ENCODE data around the gene EIF1AD.

The EIF1AD gene

DNA sequence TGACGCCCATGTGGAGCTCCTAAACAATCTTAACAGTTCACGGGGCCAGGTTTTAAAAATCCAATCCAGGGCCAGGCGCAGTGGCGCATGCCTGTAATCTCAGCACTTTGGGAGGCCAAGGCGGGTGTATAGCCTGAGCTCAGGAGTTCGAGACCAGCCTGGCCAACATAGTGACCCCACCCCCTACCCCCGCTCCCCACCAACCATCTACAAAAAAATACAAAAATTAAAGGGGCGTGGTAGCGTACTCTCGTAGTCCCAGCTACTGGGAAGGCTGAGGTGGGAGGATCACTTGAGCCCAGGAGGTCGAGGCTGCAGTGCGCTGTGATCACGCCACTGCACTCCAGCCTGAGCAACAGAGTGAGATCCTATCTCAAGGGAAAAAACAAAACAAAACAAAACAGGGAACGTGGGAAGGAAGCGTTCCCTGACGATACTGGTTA, 41.1 kb downstream of the EIF1AD start:
- Histone ChIP-seq H3K4me1 (peaks cover 7% of the 10 kb centered on the region), H3K27ac (peak overlapping the region; percentile 90), H3K9me3 (ENCODE audit: control insufficient read depth, low read length) (no peaks in the 10 kb centered on the region), H3K4me2 (ENCODE audit: low read length) (peak overlapping the region; percentile 73), H3K9ac (no peak overlapping the region), H3K79me2 (peaks cover 12% of the 10 kb centered on the region), H2AFZ (peak overlapping the region; percentile 97), H3K36me3 (ENCODE audit: control insufficient read depth, insufficient read depth, low read length) (no peaks in the 10 kb centered on the region), H3K4me3 (ENCODE audit: low read depth, low read length) (peak overlapping the region; percentile 91), H3K27me3 (ENCODE audit: control insufficient read depth, insufficient read depth, low read length) (no peaks in the 10 kb centered on the region)
- TF ChIP-seq, protein P1, sequence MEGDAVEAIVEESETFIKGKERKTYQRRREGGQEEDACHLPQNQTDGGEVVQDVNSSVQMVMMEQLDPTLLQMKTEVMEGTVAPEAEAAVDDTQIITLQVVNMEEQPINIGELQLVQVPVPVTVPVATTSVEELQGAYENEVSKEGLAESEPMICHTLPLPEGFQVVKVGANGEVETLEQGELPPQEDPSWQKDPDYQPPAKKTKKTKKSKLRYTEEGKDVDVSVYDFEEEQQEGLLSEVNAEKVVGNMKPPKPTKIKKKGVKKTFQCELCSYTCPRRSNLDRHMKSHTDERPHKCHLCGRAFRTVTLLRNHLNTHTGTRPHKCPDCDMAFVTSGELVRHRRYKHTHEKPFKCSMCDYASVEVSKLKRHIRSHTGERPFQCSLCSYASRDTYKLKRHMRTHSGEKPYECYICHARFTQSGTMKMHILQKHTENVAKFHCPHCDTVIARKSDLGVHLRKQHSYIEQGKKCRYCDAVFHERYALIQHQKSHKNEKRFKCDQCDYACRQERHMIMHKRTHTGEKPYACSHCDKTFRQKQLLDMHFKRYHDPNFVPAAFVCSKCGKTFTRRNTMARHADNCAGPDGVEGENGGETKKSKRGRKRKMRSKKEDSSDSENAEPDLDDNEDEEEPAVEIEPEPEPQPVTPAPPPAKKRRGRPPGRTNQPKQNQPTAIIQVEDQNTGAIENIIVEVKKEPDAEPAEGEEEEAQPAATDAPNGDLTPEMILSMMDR (IDR thresholded peaks at IDR 0.05), result no peak

DNA sequence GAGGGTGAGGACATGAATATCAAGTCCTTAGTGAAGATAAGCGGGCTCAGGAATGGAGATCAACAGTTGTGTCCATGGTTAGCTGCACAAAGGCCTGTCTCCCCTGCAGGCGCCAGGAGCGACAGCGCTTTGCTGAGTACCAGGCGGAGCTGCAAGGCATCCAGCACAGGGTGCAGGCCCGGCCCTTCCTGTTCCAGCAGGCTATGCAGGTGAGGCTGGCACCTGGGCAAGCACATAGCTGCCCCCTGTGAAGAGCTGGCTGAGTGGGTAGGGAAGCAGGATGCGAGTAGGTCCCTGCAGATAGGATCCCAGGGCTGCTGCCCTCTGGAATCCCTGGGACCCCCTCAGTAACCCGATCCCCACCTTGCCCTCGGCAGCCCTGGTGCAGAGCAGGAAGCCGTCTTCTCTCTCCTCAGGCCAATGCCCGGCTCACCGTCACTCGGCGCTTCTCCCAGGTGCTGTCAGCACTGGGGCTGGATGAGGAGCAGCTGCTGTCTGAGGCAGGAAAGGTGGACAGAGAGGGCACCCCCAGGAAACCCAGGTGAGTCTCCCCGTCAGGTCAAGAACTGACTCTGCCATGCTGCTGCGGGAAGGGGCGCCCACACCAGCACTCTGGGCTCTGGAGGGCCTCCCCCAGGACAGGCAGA, 43.1 kb downstream of the EIF1AD start:
- Histone ChIP-seq H3K79me2 (peaks cover 12% of the 10 kb centered on the region), H3K9me3 (ENCODE audit: control insufficient read depth, low read length) (no peaks in the 10 kb centered on the region), H3K27me3 (ENCODE audit: control insufficient read depth, insufficient read depth, low read length) (no peaks in the 10 kb centered on the region), H3K4me2 (ENCODE audit: low read length) (no peak overlapping the region), H3K9ac (no peak overlapping the region), H3K27ac (no peak overlapping the region), H3K4me1 (peaks cover 7% of the 10 kb centered on the region), H3K36me3 (ENCODE audit: control insufficient read depth, insufficient read depth, low read length) (no peaks in the 10 kb centered on the region), H3K4me3 (ENCODE audit: low read depth, low read length) (no peak overlapping the region), H2AFZ (no peak overlapping the region)
- TF ChIP-seq, protein P1 (IDR thresholded peaks at IDR 0.05), result no peak

DNA sequence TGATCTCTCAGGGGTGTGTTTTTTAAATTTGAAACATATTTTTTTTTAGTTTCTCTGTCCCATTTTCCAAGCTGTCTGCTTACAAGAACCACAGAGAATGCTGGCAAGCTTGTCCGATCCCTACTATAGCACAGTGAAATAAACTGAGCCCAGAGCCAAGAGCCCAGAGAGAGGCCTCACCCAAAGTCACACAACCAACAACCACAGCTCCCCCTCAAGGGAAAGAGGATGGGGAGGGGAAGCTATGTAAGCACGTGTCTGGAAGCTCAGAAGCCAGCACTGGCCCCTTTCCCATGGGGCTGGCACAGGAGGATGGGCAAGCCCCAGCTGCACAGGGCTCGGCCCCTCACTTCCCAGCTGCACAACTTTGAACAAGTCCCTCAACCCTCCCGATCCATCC, 43.7 kb downstream of the EIF1AD start:
- no peak overlapping the region for H3K4me2 ChIP-seq (ENCODE audit: low read length)
- H3K4me3 ChIP-seq (ENCODE audit: low read depth, low read length), result no peak overlapping the region
- H3K4me1 ChIP-seq, result peaks cover 7% of the 10 kb centered on the region
- no peak overlapping the region for H3K9ac ChIP-seq
- no peaks in the 10 kb centered on the region for H3K9me3 ChIP-seq (ENCODE audit: control insufficient read depth, low read length)
- no peak overlapping the region for H2AFZ ChIP-seq
- no peaks in the 10 kb centered on the region for H3K36me3 ChIP-seq (ENCODE audit: control insufficient read depth, insufficient read depth, low read length)
- H3K79me2 ChIP-seq, result peaks cover 12% of the 10 kb centered on the region
- H3K27ac ChIP-seq, result no peak overlapping the region
- H3K27me3 ChIP-seq (ENCODE audit: control insufficient read depth, insufficient read depth, low read length), result no peaks in the 10 kb centered on the region
- TF ChIP-seq, protein P1 (IDR thresholded peaks at IDR 0.05), result no peak

DNA sequence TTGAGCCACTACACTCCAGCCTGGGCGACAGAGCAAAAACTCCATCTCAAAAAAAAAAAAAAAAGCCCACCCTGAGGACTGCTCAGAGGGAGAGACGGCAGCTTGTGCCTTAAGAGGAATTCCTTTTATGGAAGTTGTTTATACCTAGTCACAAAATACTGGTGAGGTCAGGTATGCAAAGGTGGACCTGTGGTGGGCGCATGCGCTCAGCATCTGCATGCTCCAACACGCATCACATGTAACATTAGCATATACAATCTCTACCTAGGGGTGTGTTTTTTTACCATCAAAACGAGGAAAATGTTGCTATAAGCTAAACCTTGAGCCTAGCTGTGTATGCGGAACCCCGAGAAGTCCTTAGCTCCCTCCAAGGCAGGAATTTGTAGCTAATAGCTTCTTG, 47.2 kb downstream of the EIF1AD start:
- TF ChIP-seq, protein P1 (IDR thresholded peaks at IDR 0.05), result no peak

DNA sequence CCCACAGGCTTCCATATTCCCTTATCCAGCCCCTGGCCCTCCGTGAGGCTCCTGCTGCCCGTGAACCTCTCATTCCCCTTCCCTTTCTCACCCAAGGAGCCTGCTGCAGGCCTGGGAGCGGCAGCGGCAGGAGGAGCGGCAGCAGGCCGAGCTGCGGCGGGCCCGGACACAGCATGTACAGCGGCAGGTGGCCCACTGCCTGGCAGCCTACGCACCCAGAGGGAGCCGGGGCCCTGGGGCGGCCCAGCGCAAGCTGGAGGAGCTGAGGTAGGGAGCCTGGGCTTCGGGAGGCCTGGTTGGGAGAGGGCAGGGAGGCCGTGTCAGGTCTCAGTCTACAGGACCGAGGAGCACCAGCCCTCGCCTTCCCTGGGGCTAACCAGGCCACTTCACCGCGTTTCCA, 48.5 kb downstream of the EIF1AD start:
- Histone ChIP-seq H3K36me3 (ENCODE audit: control insufficient read depth, insufficient read depth, low read length) (no peaks in the 10 kb centered on the region), H3K4me2 (ENCODE audit: low read length) (no peak overlapping the region), H3K9me3 (ENCODE audit: control insufficient read depth, low read length) (no peaks in the 10 kb centered on the region), H3K4me1 (no peaks in the 10 kb centered on the region), H2AFZ (no peak overlapping the region), H3K79me2 (no peaks in the 10 kb centered on the region), H3K27me3 (ENCODE audit: control insufficient read depth, insufficient read depth, low read length) (no peaks in the 10 kb centered on the region), H3K9ac (no peak overlapping the region), H3K27ac (no peak overlapping the region), H3K4me3 (ENCODE audit: low read depth, low read length) (no peak overlapping the region)
- TF ChIP-seq, protein P1 (IDR thresholded peaks at IDR 0.05), result no peak

More for the DNA sequence above, 47.2 kb downstream of the EIF1AD start:
- Histone ChIP-seq H3K4me1 (no peaks in the 10 kb centered on the region), H3K4me2 (ENCODE audit: low read length) (no peak overlapping the region), H3K79me2 (no peaks in the 10 kb centered on the region), H3K9ac (no peak overlapping the region), H3K27me3 (ENCODE audit: control insufficient read depth, insufficient read depth, low read length) (no peaks in the 10 kb centered on the region), H3K27ac (no peak overlapping the region), H3K36me3 (ENCODE audit: control insufficient read depth, insufficient read depth, low read length) (no peaks in the 10 kb centered on the region), H3K4me3 (ENCODE audit: low read depth, low read length) (no peak overlapping the region), H2AFZ (no peak overlapping the region), H3K9me3 (ENCODE audit: control insufficient read depth, low read length) (no peaks in the 10 kb centered on the region)
